K562 (cell line): Measurements from ENCODE around the gene SLC5A5. TPM values are rescaled to one million over a fixed set of nuclear protein-coding genes. Genes with fewer than 3 reads are reported as not detected.

Experiments used
- CCAR2 ChIP-seq: fragments of 200-400 bp; formaldehyde crosslinking; IDR thresholded peaks from 2 replicates; pipeline ENCODE4 v1.6.1; 2017; ENCODE audit warnings: mild to moderate bottlenecking, low read depth, low read length
- CXXC5 ChIP-seq: fragments of 250-450 bp; sonication (Bioruptor Pico); IDR thresholded peaks from 2 replicates; pipeline ENCODE4 v1.8.0; 2022; ENCODE audit warnings: inconsistent platforms, mild to moderate bottlenecking, moderate library complexity
- NCOA4 ChIP-seq: fragments of 450-650 bp; IDR thresholded peaks from 2 replicates; pipeline ENCODE4 v1.6.1; 2018; ENCODE audit warnings: mild to moderate bottlenecking; ENCODE audit not compliant: partially characterized antibody
- NONO ChIP-seq, 2 experiments: fragments of 200-400 bp in 1 of 2; fragments of 450-650 bp in 1 of 2; formaldehyde crosslinking in 1 of 2; IDR thresholded peaks; 2 replicates each; pipeline ENCODE4 v1.6.1; 2017; ENCODE audit warnings: low read depth in 2 of 2, mild to moderate bottlenecking in 2 of 2, moderate library complexity in 2 of 2, low read length in 1 of 2
- PURB ChIP-seq: sonication (generic); formaldehyde crosslinking; IDR thresholded peaks from 2 replicates; pipeline ENCODE4 v1.9.0; 2021; ENCODE audit warnings: low read depth, mild to moderate bottlenecking, missing genetic modification reagents
- SIN3A ChIP-seq, 2 experiments: fragments of 150-350 bp in 1 of 2; IDR thresholded peaks; 2 replicates each; pipeline ENCODE4 v1.6.1; 2011 to 2016; ENCODE audit warnings: borderline replicate concordance in 2 of 2, low read depth in 2 of 2, low read length in 2 of 2, mild to moderate bottlenecking in 2 of 2, moderate library complexity in 2 of 2; ENCODE audit not compliant: control insufficient read depth in 1 of 2
- ZNF316 ChIP-seq: fragments of 450-650 bp; IDR thresholded peaks from 2 replicates; pipeline ENCODE4 v1.6.1; 2016
- ZNF444 ChIP-seq: fragments of 250-450 bp; sonication (Bioruptor Pico); IDR thresholded peaks from 2 replicates; pipeline ENCODE4 v1.4.0; 2020; ENCODE audit warnings: mild to moderate bottlenecking, moderate library complexity
- polyA plus RNA-seq, 8 experiments: library from polyadenylated mRNA; depleted of rRNA in 4 of 8; stranded (reverse) in 5 of 8; unstranded in 3 of 8; fragments of >200 nt; fragmentation: Nextera tagmentation in 2 of 8; fragmentation: Illumina TruSeq in 1 of 8; extraction: Ambion mirVana in 2 of 8; extraction: Trizol in 1 of 8; gene quantifications; 2 replicates each; pipeline versions ENCODE4 v1.2.1 to v1.2.3, GENCODE V29; 2011 to 2014; ENCODE audit warnings: inconsistent platforms in 1 of 8, missing spikeins in 1 of 8
- total RNA-seq, 7 experiments: library from RNA; depleted of rRNA in 6 of 7; stranded (reverse); fragments of >200 nt in 6 of 7; fragmentation: Illumina TruSeq in 2 of 7; extraction: Trizol in 2 of 7; gene quantifications; 2 replicates each; pipeline versions ENCODE4 v1.2.1 to v1.2.3, GENCODE V29; 2011 to 2021; ENCODE audit warnings: low replicate concordance in 1 of 7
- TF ChIP-seq, protein P1 (sequence below), 2 experiments: fragments of 450-650 bp in 1 of 2; sonication (generic) in 1 of 2; formaldehyde crosslinking in 1 of 2; IDR thresholded peaks; 2 replicates each; pipeline versions ENCODE4 v1.7.1 to v1.9.0; 2016 to 2022; ENCODE audit warnings: inconsistent platforms in 1 of 2, mild to moderate bottlenecking in 1 of 2, missing genetic modification reagents in 1 of 2
- TF ChIP-seq, protein P2 (sequence below): IDR thresholded peaks from 2 replicates; pipeline ENCODE4 v1.6.1; 2011; ENCODE audit warnings: borderline replicate concordance, low read depth, mild to moderate bottlenecking, moderate library complexity, low read length; ENCODE audit not compliant: insufficient read depth, poor library complexity, severe bottlenecking
- TF ChIP-seq, protein P3 (sequence below): fragments of 250-450 bp; sonication (Bioruptor Pico); IDR thresholded peaks from 2 replicates; pipeline ENCODE4 v1.5.0; 2021; ENCODE audit warnings: mild to moderate bottlenecking, borderline replicate concordance

The SLC5A5 gene
- total and polyA plus RNA-seq, 9 of the 15 experiments (the other 6 are each of a cell fraction or from before 2014, with no cell fraction given): 0.10 to 0.73 (median 0.23) TPM

DNA sequence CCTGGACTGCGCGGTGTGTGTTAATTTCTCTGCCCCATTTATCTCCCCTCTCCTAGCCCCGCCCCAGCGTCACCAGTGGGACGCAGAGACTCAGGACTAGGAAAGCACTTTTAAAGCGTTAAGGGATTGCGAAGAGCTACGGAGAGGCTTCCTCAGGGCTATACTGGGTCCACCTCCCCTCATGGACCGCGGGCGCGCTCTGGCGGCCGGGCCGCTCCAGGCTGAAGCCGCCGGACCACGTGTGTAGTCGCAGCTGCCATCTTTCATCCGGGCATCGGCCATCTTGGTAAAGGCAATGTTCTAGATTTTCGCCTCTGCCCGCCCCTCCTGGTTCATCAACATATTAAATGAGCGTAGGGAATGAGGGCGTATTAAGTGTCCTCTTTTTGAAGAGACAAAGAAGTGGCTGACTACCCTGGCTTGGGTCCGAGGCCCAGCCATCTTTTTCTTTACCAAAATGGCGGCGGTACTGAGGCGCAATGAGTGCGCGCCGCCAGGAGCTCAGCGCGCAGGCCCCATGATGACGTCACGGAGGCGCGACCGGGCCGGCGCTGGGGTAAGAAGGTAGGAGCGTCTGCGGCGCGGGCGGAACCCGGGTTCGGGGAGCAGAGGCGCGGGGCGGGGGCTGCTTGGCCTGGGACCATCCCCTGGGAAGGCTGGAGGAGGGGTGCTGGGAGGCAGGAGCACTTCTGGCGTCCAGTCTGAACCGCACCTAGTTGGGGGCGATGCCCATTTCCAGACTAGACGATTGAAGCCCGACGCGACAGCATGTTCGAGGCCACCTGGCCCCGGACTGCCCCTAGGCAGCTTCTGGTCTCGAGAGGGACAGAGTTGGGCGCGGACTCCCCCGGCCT, 61.0 kb downstream of the SLC5A5 start, which contains the start of gene CCDC124 (continued):
- TF ChIP-seq, protein P1, sequence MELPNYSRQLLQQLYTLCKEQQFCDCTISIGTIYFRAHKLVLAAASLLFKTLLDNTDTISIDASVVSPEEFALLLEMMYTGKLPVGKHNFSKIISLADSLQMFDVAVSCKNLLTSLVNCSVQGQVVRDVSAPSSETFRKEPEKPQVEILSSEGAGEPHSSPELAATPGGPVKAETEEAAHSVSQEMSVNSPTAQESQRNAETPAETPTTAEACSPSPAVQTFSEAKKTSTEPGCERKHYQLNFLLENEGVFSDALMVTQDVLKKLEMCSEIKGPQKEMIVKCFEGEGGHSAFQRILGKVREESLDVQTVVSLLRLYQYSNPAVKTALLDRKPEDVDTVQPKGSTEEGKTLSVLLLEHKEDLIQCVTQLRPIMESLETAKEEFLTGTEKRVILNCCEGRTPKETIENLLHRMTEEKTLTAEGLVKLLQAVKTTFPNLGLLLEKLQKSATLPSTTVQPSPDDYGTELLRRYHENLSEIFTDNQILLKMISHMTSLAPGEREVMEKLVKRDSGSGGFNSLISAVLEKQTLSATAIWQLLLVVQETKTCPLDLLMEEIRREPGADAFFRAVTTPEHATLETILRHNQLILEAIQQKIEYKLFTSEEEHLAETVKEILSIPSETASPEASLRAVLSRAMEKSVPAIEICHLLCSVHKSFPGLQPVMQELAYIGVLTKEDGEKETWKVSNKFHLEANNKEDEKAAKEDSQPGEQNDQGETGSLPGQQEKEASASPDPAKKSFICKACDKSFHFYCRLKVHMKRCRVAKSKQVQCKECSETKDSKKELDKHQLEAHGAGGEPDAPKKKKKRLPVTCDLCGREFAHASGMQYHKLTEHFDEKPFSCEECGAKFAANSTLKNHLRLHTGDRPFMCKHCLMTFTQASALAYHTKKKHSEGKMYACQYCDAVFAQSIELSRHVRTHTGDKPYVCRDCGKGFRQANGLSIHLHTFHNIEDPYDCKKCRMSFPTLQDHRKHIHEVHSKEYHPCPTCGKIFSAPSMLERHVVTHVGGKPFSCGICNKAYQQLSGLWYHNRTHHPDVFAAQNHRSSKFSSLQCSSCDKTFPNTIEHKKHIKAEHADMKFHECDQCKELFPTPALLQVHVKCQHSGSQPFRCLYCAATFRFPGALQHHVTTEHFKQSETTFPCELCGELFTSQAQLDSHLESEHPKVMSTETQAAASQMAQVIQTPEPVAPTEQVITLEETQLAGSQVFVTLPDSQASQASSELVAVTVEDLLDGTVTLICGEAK (IDR thresholded peaks at IDR 0.05): peak; percentile 67; the same call in 1 of the 2 replicates
- TF ChIP-seq, protein P1 (CRISPR knock-in tag; IDR thresholded peaks at IDR 0.05): no peak
- no peak for TF ChIP-seq ZNF316
- TF ChIP-seq PURB: no peak
- TF ChIP-seq, protein P2, sequence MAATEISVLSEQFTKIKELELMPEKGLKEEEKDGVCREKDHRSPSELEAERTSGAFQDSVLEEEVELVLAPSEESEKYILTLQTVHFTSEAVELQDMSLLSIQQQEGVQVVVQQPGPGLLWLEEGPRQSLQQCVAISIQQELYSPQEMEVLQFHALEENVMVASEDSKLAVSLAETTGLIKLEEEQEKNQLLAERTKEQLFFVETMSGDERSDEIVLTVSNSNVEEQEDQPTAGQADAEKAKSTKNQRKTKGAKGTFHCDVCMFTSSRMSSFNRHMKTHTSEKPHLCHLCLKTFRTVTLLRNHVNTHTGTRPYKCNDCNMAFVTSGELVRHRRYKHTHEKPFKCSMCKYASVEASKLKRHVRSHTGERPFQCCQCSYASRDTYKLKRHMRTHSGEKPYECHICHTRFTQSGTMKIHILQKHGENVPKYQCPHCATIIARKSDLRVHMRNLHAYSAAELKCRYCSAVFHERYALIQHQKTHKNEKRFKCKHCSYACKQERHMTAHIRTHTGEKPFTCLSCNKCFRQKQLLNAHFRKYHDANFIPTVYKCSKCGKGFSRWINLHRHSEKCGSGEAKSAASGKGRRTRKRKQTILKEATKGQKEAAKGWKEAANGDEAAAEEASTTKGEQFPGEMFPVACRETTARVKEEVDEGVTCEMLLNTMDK: no peak
- 0 out of 4 replicates have a peak, but pooled peaks of 1 of the 2 experiments have one; percentile 12 for TF ChIP-seq NONO (IDR thresholded peaks at IDR 0.05; ENCODE audit: low read depth in 2 of 2, low read length in 1 of 2)
- TF ChIP-seq, protein P3, sequence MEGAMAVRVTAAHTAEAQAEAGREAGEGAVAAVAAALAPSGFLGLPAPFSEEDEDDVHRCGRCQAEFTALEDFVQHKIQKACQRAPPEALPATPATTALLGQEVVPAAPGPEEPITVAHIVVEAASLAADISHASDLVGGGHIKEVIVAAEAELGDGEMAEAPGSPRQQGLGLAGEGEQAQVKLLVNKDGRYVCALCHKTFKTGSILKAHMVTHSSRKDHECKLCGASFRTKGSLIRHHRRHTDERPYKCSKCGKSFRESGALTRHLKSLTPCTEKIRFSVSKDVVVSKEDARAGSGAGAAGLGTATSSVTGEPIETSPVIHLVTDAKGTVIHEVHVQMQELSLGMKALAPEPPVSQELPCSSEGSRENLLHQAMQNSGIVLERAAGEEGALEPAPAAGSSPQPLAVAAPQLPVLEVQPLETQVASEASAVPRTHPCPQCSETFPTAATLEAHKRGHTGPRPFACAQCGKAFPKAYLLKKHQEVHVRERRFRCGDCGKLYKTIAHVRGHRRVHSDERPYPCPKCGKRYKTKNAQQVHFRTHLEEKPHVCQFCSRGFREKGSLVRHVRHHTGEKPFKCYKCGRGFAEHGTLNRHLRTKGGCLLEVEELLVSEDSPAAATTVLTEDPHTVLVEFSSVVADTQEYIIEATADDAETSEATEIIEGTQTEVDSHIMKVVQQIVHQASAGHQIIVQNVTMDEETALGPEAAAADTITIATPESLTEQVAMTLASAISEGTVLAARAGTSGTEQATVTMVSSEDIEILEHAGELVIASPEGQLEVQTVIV (CRISPR knock-in tag): no peak
- no peak for TF ChIP-seq CCAR2
- no peak for TF ChIP-seq NCOA4
- TF ChIP-seq CXXC5: peak; percentile 97
- TF ChIP-seq ZNF444 (CRISPR knock-in tag): 0 out of 2 replicates have a peak, but pooled peaks have one; percentile 23
- TF ChIP-seq SIN3A (IDR thresholded peaks at IDR 0.05; ENCODE audit: borderline replicate concordance in 2 of 2, control insufficient read depth in 1 of 2, low read depth in 2 of 2, low read length in 2 of 2): peak in 1 of 2 experiments; percentile 55; a peak in 2 of 4 replicates
